Measurements from ENCODE around the gene AFF2.

- TF ChIP-seq CTCF (IDR thresholded peaks at IDR 0.05) (no peak), POLR2A (IDR thresholded peaks at IDR 0.05) (no peak)
These were observed 124.6 kb downstream of the AFF2 start for GRCh38 chrX:148624951-148625474.
